ENCODE data around the gene CKB.

- TF ChIP-seq CTCF (optimal IDR thresholded peaks at IDR 0.05 in 1 of 3, IDR thresholded peaks at IDR 0.05 in 1 of 3, conservative IDR thresholded peaks at IDR 0.05 in 1 of 3; ENCODE audit: extremely low read depth in 1 of 3, insufficient read depth in 2 of 3, low read length in 3 of 3) (peak in 1 of 3 experiments; percentile 55), EZH2 (IDR thresholded peaks at IDR 0.05; ENCODE audit: low read length) (peak; percentile 89)
Measured at GRCh38 chr14:103520657-103521437, 1.8 kb downstream of the CKB start.
